Stimulated activated naive CD4-positive, alpha-beta T cell treated with Interleukin-2 at 50 U/mL for 16 hours (primary cell): Measurements from ENCODE around the gene ASTN2.
A peak's percentile ranks its signal among the peaks of the same experiment; 100 is the strongest.

Experiments
- DNase-seq: peaks from one replicate; lab custom pipeline; 2025; lab: John Stamatoyannopoulos, UW

Gene ASTN2

GRCh38 chr9:116800885-116801284 lies 614.0 kb downstream of the ASTN2 start:
- no peak for DNase-seq

GRCh38 chr9:116800074-116800473 lies 614.8 kb downstream of the ASTN2 start:
- DNase-seq, result no peak

GRCh38 chr9:116798521-116798920 lies 616.3 kb downstream of the ASTN2 start:
- no peak for DNase-seq

GRCh38 chr9:116797276-116797675 lies 617.6 kb downstream of the ASTN2 start:
- no peak for DNase-seq

GRCh38 chr9:116796669-116797068 lies 618.2 kb downstream of the ASTN2 start:
- no peak for DNase-seq

- DNase-seq, result no peak
Measured at GRCh38 chr9:116795821-116796220, 619.0 kb downstream of the ASTN2 start.

GRCh38 chr9:116792271-116792670 lies 622.6 kb downstream of the ASTN2 start:
- no peak for DNase-seq

- DNase-seq, result no peak
Measured at GRCh38 chr9:116791326-116791725, 623.5 kb downstream of the ASTN2 start.

GRCh38 chr9:116789081-116789480 lies 625.8 kb downstream of the ASTN2 start:
- DNase-seq, result no peak

- no peak for DNase-seq
Measured at GRCh38 chr9:116786737-116787136, 628.1 kb downstream of the ASTN2 start.

GRCh38 chr9:116777116-116777515 lies 637.7 kb downstream of the ASTN2 start:
- DNase-seq, result no peak

- DNase-seq, result no peak
Measured at GRCh38 chr9:116774421-116775180, 640.3 kb downstream of the ASTN2 start.

GRCh38 chr9:116767219-116767618 lies 647.6 kb downstream of the ASTN2 start:
- DNase-seq, result no peak

GRCh38 chr9:116765011-116765410 lies 649.8 kb downstream of the ASTN2 start:
- no peak for DNase-seq

- no peak for DNase-seq
Measured at GRCh38 chr9:116763770-116764169, 651.1 kb downstream of the ASTN2 start.

GRCh38 chr9:116760636-116761035 lies 654.2 kb downstream of the ASTN2 start:
- no peak for DNase-seq

- no peak for DNase-seq
Measured at GRCh38 chr9:116757030-116757429, 657.8 kb downstream of the ASTN2 start.

GRCh38 chr9:116753389-116753788 lies 661.5 kb downstream of the ASTN2 start:
- DNase-seq, result no peak

GRCh38 chr9:116750510-116750909 lies 664.3 kb downstream of the ASTN2 start:
- DNase-seq, result no peak

GRCh38 chr9:116749772-116750171 lies 665.1 kb downstream of the ASTN2 start:
- no peak for DNase-seq

- DNase-seq, result no peak
Measured at GRCh38 chr9:116749176-116749575, 665.7 kb downstream of the ASTN2 start.

- no peak for DNase-seq
Measured at GRCh38 chr9:116741742-116742141, 673.1 kb downstream of the ASTN2 start.

- no peak for DNase-seq
Measured at GRCh38 chr9:116741086-116741740, 673.6 kb downstream of the ASTN2 start.

- DNase-seq, result peak; percentile 14
Measured at GRCh38 chr9:116737152-116737546, 677.7 kb downstream of the ASTN2 start.
